Keratinocyte (primary cell): ENCODE measurements around the gene F13B. TPM values are rescaled to one million over a fixed set of nuclear protein-coding genes. Genes with fewer than 3 reads are reported as not detected.

Source experiments
- DNase-seq: peaks from one replicate; pipeline ENCODE4 v3.0.0-alpha.2; 2011; ENCODE audit warnings: low read depth, missing footprints, low spot score
- FAIRE-seq: peaks from 2 replicates; lab custom pipeline; 2011; peaks lifted over from hg19 to GRCh38; lab: Jason Lieb, UNC
- H2AFZ ChIP-seq: 2 replicates; pipeline ENCODE4 v1.6.0; 2012; ENCODE audit warnings: low read length, control low read depth, inconsistent platforms; ENCODE audit not compliant: control insufficient read depth
- H3K27ac ChIP-seq: 2 replicates; pipeline ENCODE4 v1.5.1; 2011; ENCODE audit warnings: low read length; ENCODE audit not compliant: control insufficient read depth, insufficient read depth
- H3K27me3 ChIP-seq: 3 replicates; pipeline ENCODE4 v1.6.0; 2011; ENCODE audit warnings: low read length; ENCODE audit not compliant: control insufficient read depth, insufficient read depth; ENCODE audit errors: extremely low read depth
- H3K36me3 ChIP-seq, 2 experiments: 2 replicates in 1 of 2; 3 replicates in 1 of 2; pipeline ENCODE4 v1.5.1; 2011; ENCODE audit warnings: low read length in 2 of 2, mild to moderate bottlenecking in 1 of 2; ENCODE audit not compliant: control insufficient read depth in 2 of 2, insufficient read depth in 2 of 2; ENCODE audit errors: extremely low read depth in 1 of 2
- H3K4me1 ChIP-seq: 3 replicates; pipeline ENCODE4 v1.5.1; 2011; ENCODE audit warnings: low read length; ENCODE audit not compliant: control insufficient read depth, insufficient read depth; ENCODE audit errors: extremely low read depth
- H3K4me2 ChIP-seq: 3 replicates; pipeline ENCODE4 v1.6.0; 2011; ENCODE audit warnings: low read depth, low read length; ENCODE audit not compliant: control insufficient read depth, insufficient read depth; ENCODE audit errors: extremely low read depth
- H3K4me3 ChIP-seq, 3 experiments: fragments of 200-600 bp in 1 of 3; sonication (generic) in 1 of 3; 2 replicates in 2 of 3; 3 replicates in 1 of 3; pipeline ENCODE4 v1.5.1; 2011 to 2016; ENCODE audit warnings: low read length in 3 of 3, mild to moderate bottlenecking in 3 of 3, control low read depth in 2 of 3, inconsistent platforms in 1 of 3, low read depth in 1 of 3, mixed read lengths in 1 of 3, mixed run types in 1 of 3, moderate library complexity in 1 of 3; ENCODE audit not compliant: control insufficient read depth in 2 of 3, insufficient read depth in 2 of 3; ENCODE audit errors: extremely low read depth in 1 of 3
- H3K79me2 ChIP-seq: 2 replicates; pipeline ENCODE4 v1.6.0; 2012; ENCODE audit warnings: low read length; ENCODE audit not compliant: control insufficient read depth, insufficient read depth
- H3K9ac ChIP-seq: 3 replicates; pipeline ENCODE4 v1.6.0; 2011; ENCODE audit warnings: low read length; ENCODE audit not compliant: control insufficient read depth, insufficient read depth; ENCODE audit errors: extremely low read depth
- H3K9me1 ChIP-seq: 3 replicates; pipeline ENCODE4 v1.6.0; 2011; ENCODE audit warnings: low read length; ENCODE audit not compliant: control insufficient read depth, insufficient read depth; ENCODE audit errors: extremely low read depth
- H3K9me3 ChIP-seq: 2 replicates; pipeline ENCODE4 v1.5.1; 2012; ENCODE audit warnings: low read depth, low read length; ENCODE audit not compliant: control insufficient read depth
- H4K20me1 ChIP-seq: 3 replicates; pipeline ENCODE4 v1.6.0; 2011; ENCODE audit warnings: low read length; ENCODE audit not compliant: control insufficient read depth, insufficient read depth; ENCODE audit errors: extremely low read depth
- CTCF ChIP-seq, 3 experiments: IDR thresholded peaks in 1 of 3; conservative IDR thresholded peaks in 1 of 3; optimal IDR thresholded peaks in 1 of 3; 2 replicates in 2 of 3; 3 replicates in 1 of 3; pipeline versions ENCODE3 to v1.5.1; 2011; ENCODE audit warnings: low read length in 3 of 3, mild to moderate bottlenecking in 3 of 3, moderate library complexity in 2 of 3, control low read depth in 1 of 3, inconsistent platforms in 1 of 3; ENCODE audit not compliant: insufficient read depth in 2 of 3; ENCODE audit errors: extremely low read depth in 1 of 3
- EZH2 ChIP-seq: IDR thresholded peaks from one replicate; pipeline ENCODE4 v1.6.1; 2012; ENCODE audit warnings: inconsistent platforms, mild to moderate bottlenecking, low read length, moderate library complexity
- dilution Hi-C: fragments of 300-500 bp; cut with MboI; formaldehyde crosslinking; loops from one replicate; pipeline ENCODE4 v1.7.0; 2020; ENCODE audit warnings: low sequenced_read_pairs; ENCODE audit not compliant: extremely low pct_ligation_motif_present
- polyA plus RNA-seq, 5 experiments: library from polyadenylated mRNA; depleted of rRNA in 3 of 5; stranded (reverse) in 3 of 5; stranded (forward) in 1 of 5; unstranded in 1 of 5; fragments of >200 nt; gene quantifications; 1 replicate in 1 of 5; 2 replicates in 3 of 5; 3 replicates in 1 of 5; pipeline versions ENCODE4 v1.2.1 to v1.2.3, GENCODE V29; 2011 to 2012; ENCODE audit warnings: missing spikeins in 2 of 5, low read depth in 1 of 5, low replicate concordance in 1 of 5

The F13B gene
- polyA plus RNA-seq, 1 donor (not counting 4 experiments of a cell fraction or from before 2014, with no cell fraction given): not detected

GRCh38 chr1:197063212-197063611 lies 3.8 kb downstream of the F13B start:
- Histone ChIP-seq H3K9me1 (no peaks in the 10 kb centered on the region), H3K36me3 (no peaks in the 10 kb centered on the region), H3K9me3 (no peaks in the 10 kb centered on the region), H3K4me1 (no peaks in the 10 kb centered on the region), H3K27ac (no peak overlapping the region), H3K9ac (no peak overlapping the region), H3K79me2 (no peaks in the 10 kb centered on the region), H3K4me2 (no peak overlapping the region), H4K20me1 (no peaks in the 10 kb centered on the region), H3K27me3 (no peaks in the 10 kb centered on the region), H3K4me3 (no peak overlapping the region), H2AFZ (no peak overlapping the region)
- no peak for FAIRE-seq
- TF ChIP-seq CTCF (optimal IDR thresholded peaks at IDR 0.05 in 1 of 3, IDR thresholded peaks at IDR 0.05 in 1 of 3, conservative IDR thresholded peaks at IDR 0.05 in 1 of 3; ENCODE audit: extremely low read depth in 1 of 3, insufficient read depth in 2 of 3, low read length in 3 of 3): no peak
- dilution Hi-C loops: no loop called here
- no peak for DNase-seq

DNA sequence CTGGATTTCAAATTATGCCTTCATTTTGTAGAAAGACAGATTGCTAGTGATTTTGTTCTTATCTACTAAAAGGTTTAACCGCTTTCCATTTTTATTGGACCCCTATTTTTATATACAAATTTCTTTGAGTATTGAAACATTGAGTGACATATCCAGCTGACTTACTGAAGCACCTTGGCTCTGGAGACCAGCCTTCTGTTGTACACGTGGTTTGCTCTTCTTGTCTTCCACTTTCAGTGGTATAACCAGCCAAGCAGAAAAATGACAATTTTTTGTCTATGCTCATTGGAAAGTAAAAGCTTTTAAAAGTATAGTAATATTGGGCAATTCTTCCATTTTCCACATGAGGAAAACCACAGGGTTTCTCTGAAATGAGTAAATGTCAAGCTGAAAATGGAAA lies 4.4 kb downstream of the F13B start:
- H2AFZ ChIP-seq: no peak overlapping the region
- no peaks in the 10 kb centered on the region for H3K9me3 ChIP-seq
- FAIRE-seq (no peak), DNase-seq (no peak)
- H3K4me3 ChIP-seq: no peak overlapping the region
- no peaks in the 10 kb centered on the region for H3K9me1 ChIP-seq
- TF ChIP-seq EZH2 (no peak), CTCF (optimal IDR thresholded peaks at IDR 0.05 in 1 of 3, IDR thresholded peaks at IDR 0.05 in 1 of 3, conservative IDR thresholded peaks at IDR 0.05 in 1 of 3; ENCODE audit: extremely low read depth in 1 of 3, insufficient read depth in 2 of 3, low read length in 3 of 3) (no peak)
- no peaks in the 10 kb centered on the region for H3K36me3 ChIP-seq
- H3K9ac ChIP-seq: no peak overlapping the region
- dilution Hi-C loops: no loop called here
- no peak overlapping the region for H3K27ac ChIP-seq
- H3K79me2 ChIP-seq: no peaks in the 10 kb centered on the region
- H3K27me3 ChIP-seq: no peaks in the 10 kb centered on the region
- no peak overlapping the region for H3K4me2 ChIP-seq
- H4K20me1 ChIP-seq: no peaks in the 10 kb centered on the region
- no peaks in the 10 kb centered on the region for H3K4me1 ChIP-seq
